GM12878 (cell line): ENCODE measurements around the gene TM7SF2. TPM values are rescaled to one million over a fixed set of nuclear protein-coding genes. Genes with fewer than 3 reads are reported as not detected.

Experiments
- ATF7 ChIP-seq: fragments of 450-650 bp; IDR thresholded peaks from 2 replicates; pipeline ENCODE4 v1.6.1; 2016; ENCODE audit warnings: low read depth, mild to moderate bottlenecking
- BACH1 ChIP-seq: fragments of 450-650 bp; IDR thresholded peaks from 2 replicates; pipeline ENCODE4 v1.6.1; 2017; ENCODE audit warnings: mild to moderate bottlenecking, borderline replicate concordance
- BCL3 ChIP-seq: IDR thresholded peaks from 2 replicates; pipeline ENCODE4 v1.6.1; 2011; ENCODE audit warnings: borderline replicate concordance, low read depth, mild to moderate bottlenecking, moderate library complexity, low read length; ENCODE audit not compliant: insufficient read depth, poor library complexity, severe bottlenecking
- CEBPB ChIP-seq, 2 experiments: fragments of 150-350 bp in 1 of 2; IDR thresholded peaks; 2 replicates each; pipeline ENCODE4 v1.6.1; 2012 to 2014; ENCODE audit warnings: low read depth in 2 of 2, low read length in 2 of 2, borderline replicate concordance in 1 of 2, inconsistent platforms in 1 of 2
- DPF2 ChIP-seq: fragments of 450-650 bp; IDR thresholded peaks from 2 replicates; pipeline ENCODE4 v1.6.1; 2017; ENCODE audit warnings: mild to moderate bottlenecking
- E2F4 ChIP-seq: IDR thresholded peaks from 2 replicates; pipeline ENCODE4 v1.6.1; 2012; ENCODE audit warnings: low read depth, low read length, improper control_type of control experiment
- MYB ChIP-seq: fragments of 150-350 bp; IDR thresholded peaks from 2 replicates; pipeline ENCODE4 v1.6.1; 2014; ENCODE audit warnings: mild to moderate bottlenecking, low read depth, low read length, borderline replicate concordance
- NFYB ChIP-seq: IDR thresholded peaks from 2 replicates; pipeline ENCODE4 v1.6.1; 2011; ENCODE audit warnings: low read depth, mild to moderate bottlenecking, low read length, improper control_type of control experiment, moderate library complexity; ENCODE audit not compliant: insufficient read depth
- PAX8 ChIP-seq: fragments of 450-650 bp; IDR thresholded peaks from 2 replicates; pipeline ENCODE4 v1.6.1; 2017; ENCODE audit warnings: mild to moderate bottlenecking, moderate library complexity
- RAD21 ChIP-seq: IDR thresholded peaks from 2 replicates; pipeline ENCODE4 v1.6.1; 2011; ENCODE audit warnings: mild to moderate bottlenecking, low read depth, low read length, moderate library complexity; ENCODE audit not compliant: insufficient read depth
- RB1 ChIP-seq: fragments of 450-650 bp; formaldehyde crosslinking; IDR thresholded peaks from 2 replicates; pipeline ENCODE4 v1.6.1; 2017; ENCODE audit warnings: mild to moderate bottlenecking, borderline replicate concordance
- SUZ12 ChIP-seq: fragments of 200-600 bp; sonication (generic); IDR thresholded peaks from one replicate; pipeline ENCODE4 v1.6.1; 2018; ENCODE audit warnings: antibody characterized with exemption, mild to moderate bottlenecking; ENCODE audit not compliant: unreplicated experiment
- TBL1XR1 ChIP-seq: IDR thresholded peaks from 2 replicates; pipeline ENCODE4 v1.6.1; 2012; ENCODE audit warnings: low read depth, low read length, improper control_type of control experiment
- TCF12 ChIP-seq: IDR thresholded peaks from 2 replicates; pipeline ENCODE4 v1.6.1; 2011; ENCODE audit warnings: low read depth, mild to moderate bottlenecking, low read length
- polyA plus RNA-seq, 11 experiments: library from polyadenylated mRNA; depleted of rRNA in 4 of 11; unstranded in 6 of 11; stranded (reverse) in 5 of 11; fragments of >200 nt; fragmentation: Nextera tagmentation in 4 of 11; fragmentation: Illumina TruSeq in 1 of 11; extraction: Ambion mirVana in 4 of 11; extraction: Trizol in 1 of 11; gene quantifications; 1 replicate in 1 of 11; 2 replicates in 10 of 11; pipeline versions ENCODE4 v1.2.1 to v1.2.3, GENCODE V29; 2011 to 2016; ENCODE audit warnings: inconsistent platforms in 2 of 11, missing spikeins in 2 of 11, low read depth in 1 of 11
- total RNA-seq, 4 experiments: library from RNA; depleted of rRNA in 3 of 4; stranded (reverse); fragments of >200 nt in 3 of 4; fragmentation: Illumina TruSeq in 1 of 4; extraction: Trizol in 1 of 4; gene quantifications; 2 replicates each; pipeline versions ENCODE4 v1.2.1 to v1.2.3, GENCODE V29; 2013 to 2021
- TF ChIP-seq, protein P1 (sequence below): fragments of 450-650 bp; IDR thresholded peaks from 2 replicates; pipeline ENCODE4 v1.6.1; 2017; ENCODE audit warnings: low read depth, mild to moderate bottlenecking, moderate library complexity

The TM7SF2 gene
- total and polyA plus RNA-seq, 10 of the 15 experiments (the other 5 are each of a cell fraction or from before 2014, with no cell fraction given): 0.52 to 57.7 (median 20.7) TPM

- peak; percentile 64 for TF ChIP-seq BCL3
- TF ChIP-seq ATF7: no peak
- no peak for TF ChIP-seq CEBPB (IDR thresholded peaks at IDR 0.05; ENCODE audit: borderline replicate concordance in 1 of 2, low read depth in 2 of 2, low read length in 2 of 2)
- no peak for TF ChIP-seq MYB
- TF ChIP-seq BACH1: peak; percentile 99
- peak; percentile 38; the same call in 1 of the 2 replicates for TF ChIP-seq RB1
- TF ChIP-seq PAX8: no peak
- no peak for TF ChIP-seq TBL1XR1
- no peak for TF ChIP-seq SUZ12
- no peak for TF ChIP-seq E2F4
- peak; percentile 39 for TF ChIP-seq RAD21
- no peak for TF ChIP-seq NFYB
- TF ChIP-seq TCF12: peak; percentile 18; the same call in 1 of the 2 replicates
- TF ChIP-seq, protein P1, sequence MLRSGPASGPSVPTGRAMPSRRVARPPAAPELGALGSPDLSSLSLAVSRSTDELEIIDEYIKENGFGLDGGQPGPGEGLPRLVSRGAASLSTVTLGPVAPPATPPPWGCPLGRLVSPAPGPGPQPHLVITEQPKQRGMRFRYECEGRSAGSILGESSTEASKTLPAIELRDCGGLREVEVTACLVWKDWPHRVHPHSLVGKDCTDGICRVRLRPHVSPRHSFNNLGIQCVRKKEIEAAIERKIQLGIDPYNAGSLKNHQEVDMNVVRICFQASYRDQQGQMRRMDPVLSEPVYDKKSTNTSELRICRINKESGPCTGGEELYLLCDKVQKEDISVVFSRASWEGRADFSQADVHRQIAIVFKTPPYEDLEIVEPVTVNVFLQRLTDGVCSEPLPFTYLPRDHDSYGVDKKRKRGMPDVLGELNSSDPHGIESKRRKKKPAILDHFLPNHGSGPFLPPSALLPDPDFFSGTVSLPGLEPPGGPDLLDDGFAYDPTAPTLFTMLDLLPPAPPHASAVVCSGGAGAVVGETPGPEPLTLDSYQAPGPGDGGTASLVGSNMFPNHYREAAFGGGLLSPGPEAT: no peak
- TF ChIP-seq DPF2: peak; percentile 71
Measured at GRCh38 chr11:65112546-65113360, 1.1 kb downstream of the TM7SF2 start (continued).
